GM21526 (cell line): ENCODE measurements around the gene SLC16A5.
"Not testable (repeated sequence)": the region's sequence is repeated elsewhere in the genome, so short reads cannot be mapped to it uniquely, and the experiment has no call there.

Experiments
- ATAC-seq: cut with Tn5 transposase; IDR thresholded peaks from one replicate; pipeline ENCODE4 v1.9.1; 2021; ENCODE audit warnings: moderate library complexity; ENCODE audit not compliant: unreplicated experiment, low FRiP score

SLC16A5 gene

GRCh38 chr17:75131278-75132017 is 43.7 kb downstream of the SLC16A5 start, which contains the start of gene NT5C:
NT5C (minus strand) TSS chr17:75131742; CDS start chr17:75131707, 35 bp downstream.
- peak; percentile 58 for ATAC-seq

GRCh38 chr17:75132018-75133000 is 44.6 kb downstream of the SLC16A5 start:
- ATAC-seq: not testable (repeated sequence)

GRCh38 chr17:75133001-75133400 is 45.2 kb downstream of the SLC16A5 start:
- ATAC-seq: no peak

GRCh38 chr17:75133607-75134347 is 46.0 kb downstream of the SLC16A5 start:
- ATAC-seq: not testable (repeated sequence)

GRCh38 chr17:75135452-75135851 is 47.7 kb downstream of the SLC16A5 start:
- ATAC-seq: no peak

GRCh38 chr17:75135946-75136345 is 48.2 kb downstream of the SLC16A5 start:
- ATAC-seq: no peak

GRCh38 chr17:75137762-75138161 is 50.0 kb downstream of the SLC16A5 start:
- ATAC-seq: not testable (repeated sequence)

GRCh38 chr17:75138519-75138918 is 50.8 kb downstream of the SLC16A5 start:
- ATAC-seq: no peak

- no peak for ATAC-seq
These were observed 54.6 kb downstream of the SLC16A5 start for GRCh38 chr17:75142236-75142971.

- no peak for ATAC-seq
These were observed 57.2 kb downstream of the SLC16A5 start for GRCh38 chr17:75144816-75145512.

GRCh38 chr17:75146592-75146991 is 58.8 kb downstream of the SLC16A5 start:
- no peak for ATAC-seq

GRCh38 chr17:75147878-75148546 is 60.3 kb downstream of the SLC16A5 start:
- no peak for ATAC-seq

GRCh38 chr17:75151930-75152329 is 64.2 kb downstream of the SLC16A5 start:
- ATAC-seq: no peak

GRCh38 chr17:75152523-75152921 is 64.8 kb downstream of the SLC16A5 start:
- no peak for ATAC-seq

- ATAC-seq: no peak
These were observed 65.4 kb downstream of the SLC16A5 start for GRCh38 chr17:75152922-75153779.

GRCh38 chr17:75153780-75154194 is 66.0 kb downstream of the SLC16A5 start:
- ATAC-seq: peak; percentile 6

- ATAC-seq: peak; percentile 80
These were observed 66.7 kb downstream of the SLC16A5 start, which contains the start of gene JPT1 for GRCh38 chr17:75154195-75155106. JPT1 (minus strand) TSS chr17:75154512; CDS start chr17:75154397, 115 bp downstream.
